ENCODE results near the gene CCN6. TPM values are rescaled to one million over a fixed set of nuclear protein-coding genes. Genes with fewer than 3 reads are reported as not detected.

Gene CCN6
- total and polyA plus RNA-seq, 5 experiments from 2014 or later, result 0.08 to 0.21 (median 0.09) TPM; not detected in 2

DNA sequence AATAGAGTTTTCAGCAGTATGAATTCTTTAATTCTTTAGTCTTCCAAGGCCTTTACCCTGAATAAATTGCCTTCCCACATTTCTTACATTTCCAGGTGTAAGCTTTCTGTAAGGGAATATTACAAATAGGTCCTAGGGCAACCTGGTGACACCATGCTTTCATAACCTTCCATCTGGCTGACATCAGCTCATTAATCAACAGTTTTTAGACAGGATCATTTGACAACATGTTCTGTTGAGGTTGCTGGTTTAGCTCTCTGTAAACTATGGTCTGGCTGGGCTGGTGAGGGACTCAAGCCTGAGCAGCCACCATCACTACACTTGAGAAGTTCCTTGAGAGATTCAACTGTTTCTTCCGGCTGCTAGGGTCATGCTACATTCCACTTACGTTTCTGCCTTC lies 52.7 kb downstream of the CCN6 start:
- H3K4me1 Mint-ChIP-seq, result no peaks in the 10 kb centered on the region
- peaks cover 0 to 27% (median 11%) of the 10 kb centered on the region in 9 donors for H3K9me3 Mint-ChIP-seq
- no peak overlapping the region for H3K4me3 Mint-ChIP-seq
- H3K27me3 Mint-ChIP-seq, result peaks cover 0 to under 1% (median 0%) of the 10 kb centered on the region in 5 donors
- H3K27ac Mint-ChIP-seq, result no peak overlapping the region
- ATAC-seq (no peak), DNase-seq (no peak)
- H3K36me3 Mint-ChIP-seq, result peaks cover 4 to 26% (median 11%) of the 10 kb centered on the region in 3 donors
- POLR2A ChIA-PET, result interaction anchor here (0.7 kb wide), 1 partner anchor 831 kb away, joined by 4 read pairs; no protein-coding TSS in a partner anchor

DNA sequence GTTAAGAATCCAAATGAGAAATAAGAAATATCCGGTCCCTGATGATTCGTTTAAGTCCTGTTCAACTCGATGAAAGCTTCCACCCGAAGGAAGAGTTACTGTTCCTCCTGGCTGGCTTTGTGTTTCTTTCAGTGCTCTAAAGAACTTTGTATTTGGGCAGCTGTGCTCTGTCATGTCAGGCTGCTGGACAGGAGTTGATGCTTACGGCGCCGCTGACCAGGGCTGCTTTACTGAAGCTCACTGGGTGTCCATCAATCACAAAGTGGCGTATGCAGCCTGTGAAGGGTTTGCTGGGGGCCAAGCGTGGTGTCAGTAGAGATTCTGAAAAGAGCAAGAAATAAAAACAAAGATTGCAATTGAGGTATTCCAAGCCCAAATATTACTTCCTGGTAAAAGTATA lies 55.4 kb downstream of the CCN6 start:
- Mint-ChIP-seq H3K4me3 (no peak overlapping the region), H3K4me1 (no peaks in the 10 kb centered on the region), H3K36me3 (peaks cover 2 to 18% (median 4%) of the 10 kb centered on the region in 3 donors), H3K27me3 (peaks cover 0 to 10% (median 5%) of the 10 kb centered on the region in 5 donors), H3K9me3 (peaks cover 0 to 22% (median 10%) of the 10 kb centered on the region in 9 donors), H3K27ac (no peak overlapping the region)
- POLR2A ChIA-PET, result no interaction called here
- ATAC-seq (no peak), DNase-seq (no peak)

DNA sequence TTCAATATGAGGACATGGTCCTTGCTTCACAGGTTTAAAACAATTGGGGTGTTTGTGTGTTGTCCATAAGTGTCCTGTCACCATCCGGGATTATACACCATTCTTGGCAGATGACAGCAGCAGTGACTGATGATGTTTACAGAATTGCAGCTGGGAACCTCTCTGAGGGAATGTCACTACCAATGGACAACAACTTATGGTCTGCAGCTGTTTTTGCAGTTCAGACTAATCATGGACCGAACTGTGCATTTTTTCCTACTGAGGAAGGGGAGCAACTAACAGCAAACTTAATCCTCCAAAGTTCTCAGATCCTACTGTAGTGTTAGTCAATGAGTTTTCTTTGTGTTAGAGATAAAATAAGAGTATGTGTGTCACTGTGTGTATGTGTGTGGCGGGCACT lies 59.5 kb downstream of the CCN6 start:
- Mint-ChIP-seq H3K27me3 (peaks cover 4 to 10% (median 10%) of the 10 kb centered on the region in 5 donors), H3K9me3 (no peaks in the 10 kb centered on the region), H3K27ac (no peak overlapping the region), H3K4me1 (no peaks in the 10 kb centered on the region), H3K36me3 (no peaks in the 10 kb centered on the region), H3K4me3 (no peak overlapping the region)
- DNase-seq (no peak), ATAC-seq (no peak)
- POLR2A ChIA-PET, result no interaction called here

DNA sequence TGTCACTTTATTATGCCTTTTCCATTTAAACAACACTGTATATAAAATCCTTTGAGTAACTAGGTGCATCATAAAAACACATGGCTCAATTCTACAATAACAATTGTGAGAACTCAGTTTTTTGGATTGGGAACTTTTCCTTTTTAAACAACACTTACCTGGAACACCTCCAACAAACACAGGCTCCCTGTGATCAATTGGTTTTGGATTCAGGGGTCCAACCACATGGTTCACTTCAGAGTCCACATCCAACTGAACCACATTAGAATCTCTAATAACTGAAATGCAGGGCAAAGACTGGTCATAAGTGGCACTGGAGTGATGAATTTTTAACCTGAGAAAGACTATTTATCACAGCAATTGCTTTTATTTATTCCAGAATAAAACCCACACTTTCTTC lies 60.0 kb downstream of the CCN6 start:
- Mint-ChIP-seq H3K36me3 (no peaks in the 10 kb centered on the region), H3K27me3 (peaks cover 4 to 10% (median 10%) of the 10 kb centered on the region in 5 donors), H3K9me3 (no peaks in the 10 kb centered on the region), H3K27ac (no peak overlapping the region), H3K4me3 (no peak overlapping the region), H3K4me1 (no peaks in the 10 kb centered on the region)
- ATAC-seq, result no peak
- POLR2A ChIA-PET, result no interaction called here
- no peak for DNase-seq

DNA sequence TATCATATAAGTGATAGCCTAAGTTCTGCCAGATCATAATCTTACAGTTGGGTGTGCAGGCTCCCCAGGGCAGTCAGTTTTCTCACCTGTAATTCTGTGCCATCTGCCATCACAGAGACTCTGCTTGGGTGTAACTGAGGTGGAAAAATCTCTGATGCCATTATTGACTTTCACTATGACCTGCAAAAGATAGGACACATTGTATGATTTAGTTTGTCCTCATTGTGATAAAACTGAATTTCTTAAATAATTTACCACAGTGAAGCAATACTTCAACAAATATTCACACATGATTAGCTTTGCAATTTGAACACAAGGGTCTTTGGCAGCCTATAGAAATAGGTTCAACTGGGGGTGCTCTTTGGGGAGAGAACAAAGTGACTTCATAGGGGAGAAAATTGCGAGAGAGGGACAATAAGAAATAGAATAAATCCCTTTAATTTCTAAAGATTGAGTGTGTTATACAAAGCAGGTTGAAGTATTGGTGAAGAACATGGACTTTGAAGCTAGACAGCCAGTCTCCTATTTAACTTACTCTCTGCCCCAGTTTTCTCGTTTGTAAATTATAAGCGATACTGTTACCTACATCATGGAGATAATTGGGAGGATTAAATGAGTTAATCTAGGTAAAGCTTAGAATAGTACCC lies 60.8 kb downstream of the CCN6 start:
- Mint-ChIP-seq H3K27me3 (peaks cover 4 to 10% (median 10%) of the 10 kb centered on the region in 5 donors), H3K9me3 (no peaks in the 10 kb centered on the region), H3K4me3 (no peak overlapping the region), H3K36me3 (no peaks in the 10 kb centered on the region), H3K4me1 (no peaks in the 10 kb centered on the region), H3K27ac (no peak overlapping the region)
- POLR2A ChIA-PET, result no interaction called here
- no peak for DNase-seq
- ATAC-seq, result no peak

DNA sequence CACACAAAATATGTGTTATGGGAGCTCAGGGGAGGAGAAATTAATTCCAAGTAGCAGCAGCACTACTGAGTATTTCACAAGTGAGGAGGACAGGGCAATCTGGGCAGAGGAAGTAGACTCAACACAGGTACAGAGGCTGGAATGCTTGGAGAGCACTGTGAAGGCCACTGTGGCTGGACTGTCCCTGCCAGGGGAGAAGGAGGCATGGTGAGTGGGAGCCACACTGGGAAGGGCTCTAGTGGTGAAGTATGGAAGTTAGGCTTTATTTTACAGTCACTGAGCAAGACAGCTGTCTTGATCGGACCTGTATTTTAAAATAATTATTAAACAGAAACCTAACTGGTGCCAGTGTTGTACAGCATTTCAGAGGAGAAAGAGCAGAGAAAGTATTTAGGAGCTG lies 62.3 kb downstream of the CCN6 start:
- H3K27ac Mint-ChIP-seq, result no peak overlapping the region
- H3K27me3 Mint-ChIP-seq, result peaks cover 4 to 10% (median 10%) of the 10 kb centered on the region in 5 donors
- no peaks in the 10 kb centered on the region for H3K4me1 Mint-ChIP-seq
- H3K9me3 Mint-ChIP-seq, result no peaks in the 10 kb centered on the region
- no peak for ATAC-seq
- no peak overlapping the region for H3K4me3 Mint-ChIP-seq
- H3K36me3 Mint-ChIP-seq, result no peaks in the 10 kb centered on the region
- POLR2A ChIA-PET, result no interaction called here
- DNase-seq, result no peak

DNA sequence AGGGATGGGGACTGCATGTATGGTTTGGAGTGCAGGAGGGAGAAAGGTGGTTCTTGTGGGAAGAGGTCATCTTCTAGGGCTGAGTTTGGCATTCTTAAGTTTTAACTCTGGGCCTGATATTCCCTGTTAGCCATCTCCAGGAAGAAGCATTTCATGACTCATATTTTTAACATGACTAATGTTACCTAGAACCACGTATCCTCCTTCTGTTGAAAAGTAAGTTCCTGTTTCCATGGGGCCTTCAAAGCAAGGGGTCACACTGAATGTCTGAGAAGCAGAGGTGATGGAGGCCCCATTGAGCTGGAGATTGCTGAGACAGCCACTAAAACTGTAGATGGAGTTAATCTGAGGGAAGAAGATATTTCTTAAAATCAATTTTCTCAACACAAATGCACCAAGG lies 63.6 kb downstream of the CCN6 start:
- Mint-ChIP-seq H3K36me3 (no peaks in the 10 kb centered on the region), H3K4me3 (no peak overlapping the region), H3K4me1 (no peaks in the 10 kb centered on the region), H3K9me3 (no peaks in the 10 kb centered on the region), H3K27ac (no peak overlapping the region), H3K27me3 (peaks cover 0 to 7% (median 7%) of the 10 kb centered on the region in 5 donors)
- DNase-seq (no peak), ATAC-seq (no peak)
- POLR2A ChIA-PET, result no interaction called here

DNA sequence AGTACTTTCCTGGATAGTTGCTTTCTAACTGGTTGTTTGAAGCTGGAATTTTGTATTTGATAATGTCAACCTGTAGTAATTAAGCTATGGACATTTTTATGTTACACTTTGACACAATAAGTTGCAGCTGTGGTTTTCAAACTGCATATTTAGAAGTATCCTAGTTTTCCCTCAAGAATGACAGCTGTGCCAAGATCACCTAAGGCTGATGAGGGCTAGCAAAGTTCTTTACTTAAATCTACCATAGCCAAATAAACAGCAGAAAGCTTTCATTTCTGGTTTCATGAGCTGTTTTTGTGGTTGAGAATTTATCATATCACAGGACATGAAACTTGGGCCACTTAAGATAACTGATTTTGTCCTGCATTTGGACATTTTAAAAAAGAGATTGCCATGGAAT lies 64.1 kb downstream of the CCN6 start:
- Mint-ChIP-seq H3K4me3 (no peak overlapping the region), H3K27me3 (peaks cover 0 to 7% (median 7%) of the 10 kb centered on the region in 5 donors), H3K36me3 (no peaks in the 10 kb centered on the region), H3K9me3 (no peaks in the 10 kb centered on the region), H3K27ac (no peak overlapping the region), H3K4me1 (no peaks in the 10 kb centered on the region)
- POLR2A ChIA-PET, result no interaction called here
- DNase-seq, result no peak
- ATAC-seq, result no peak

Other genes starting within 250 kb of the CCN6 start
- 100 to 1,000 TPM; 521 to 531 TPM for gene FYN, start 180.7 kb upstream of the CCN6 start, total RNA-seq
- 100 to 1,000 TPM; 159 to 317 (median 317) TPM for gene FYN, start 180.7 kb upstream of the CCN6 start, polyA plus RNA-seq
- 10 to 100 TPM; 42.3 to 43.0 TPM for gene TUBE1, start 33.4 kb downstream of the CCN6 start, total RNA-seq
- gene TUBE1, start 33.4 kb downstream of the CCN6 start, polyA plus RNA-seq, result 10 to 100 TPM; 10.1 to 12.1 (median 11.6) TPM
- gene FAM229B, start 33.5 kb downstream of the CCN6 start, total RNA-seq, result 1 to 10 TPM; 5.5 to 6.1 TPM
- 10 to 100 TPM; 12.3 to 18.4 (median 15.4) TPM for gene FAM229B, start 33.5 kb downstream of the CCN6 start, polyA plus RNA-seq
- gene LAMA4, start 200.5 kb downstream of the CCN6 start, total RNA-seq, result not detected
- gene LAMA4, start 200.5 kb downstream of the CCN6 start, polyA plus RNA-seq, result not detected